Central memory CD4-positive, alpha-beta T cell (primary cell): Measurements from ENCODE around the gene DHFR.

Experiments used
- DNase-seq: peaks from one replicate; pipeline ENCODE4 v3.0.0; 2022

The DHFR gene

DNA sequence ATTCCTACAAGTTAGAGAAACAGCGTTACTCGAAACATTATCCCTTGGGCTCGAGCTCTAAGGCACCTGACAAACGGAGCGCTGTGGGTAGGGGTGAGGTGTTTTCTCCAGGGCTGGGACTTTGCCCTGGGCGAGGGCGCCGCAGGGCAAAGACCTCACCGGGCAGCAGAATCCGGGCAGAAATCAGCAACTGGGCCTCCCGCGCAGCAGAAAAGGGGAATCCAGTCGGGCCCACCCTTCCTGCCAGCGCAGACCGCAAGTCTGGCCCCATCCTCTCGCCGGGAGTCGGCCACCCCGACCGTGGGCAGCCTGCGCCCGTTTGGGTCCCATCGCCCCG, 761 bp downstream of the DHFR start:
- no peak for DNase-seq

DNA sequence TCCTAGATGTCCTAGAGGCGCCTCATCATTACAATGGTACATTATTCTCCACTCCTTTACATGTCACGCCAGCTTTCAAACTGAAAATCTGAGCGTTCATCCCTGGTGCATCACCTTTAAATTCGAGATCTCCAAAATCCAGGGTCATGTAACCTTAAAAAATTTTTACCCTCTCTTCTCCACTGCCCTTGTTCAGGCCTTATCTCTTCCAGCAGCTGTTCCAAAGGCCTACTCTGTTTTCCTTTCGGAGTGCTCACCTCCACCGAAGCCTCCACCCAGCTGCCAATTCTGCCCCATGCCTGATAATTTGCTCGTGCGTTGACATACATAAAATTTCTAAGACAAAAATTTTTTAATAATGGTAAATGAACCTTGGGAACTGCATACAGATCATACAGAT, 1.3 kb downstream of the DHFR start:
- no peak for DNase-seq

DNA sequence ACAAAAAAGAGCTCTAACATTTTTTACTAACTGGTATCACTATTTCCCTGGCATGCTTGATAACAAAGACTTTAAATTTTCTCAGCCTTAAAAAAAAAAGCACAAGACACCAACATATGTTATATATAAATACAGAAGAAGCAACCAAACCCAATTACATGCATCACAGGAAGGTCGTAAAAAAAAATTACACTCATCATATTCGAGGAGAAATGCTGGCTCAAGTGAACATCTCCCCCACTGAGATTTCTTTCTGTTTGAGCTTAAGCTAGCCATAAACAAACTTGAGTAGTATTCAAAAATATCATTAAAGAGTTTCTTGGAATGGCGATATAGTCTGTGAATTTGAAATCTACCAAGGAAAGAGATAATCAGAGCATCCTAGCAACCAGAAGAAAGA, 7.9 kb downstream of the DHFR start:
- no peak for DNase-seq

DNA sequence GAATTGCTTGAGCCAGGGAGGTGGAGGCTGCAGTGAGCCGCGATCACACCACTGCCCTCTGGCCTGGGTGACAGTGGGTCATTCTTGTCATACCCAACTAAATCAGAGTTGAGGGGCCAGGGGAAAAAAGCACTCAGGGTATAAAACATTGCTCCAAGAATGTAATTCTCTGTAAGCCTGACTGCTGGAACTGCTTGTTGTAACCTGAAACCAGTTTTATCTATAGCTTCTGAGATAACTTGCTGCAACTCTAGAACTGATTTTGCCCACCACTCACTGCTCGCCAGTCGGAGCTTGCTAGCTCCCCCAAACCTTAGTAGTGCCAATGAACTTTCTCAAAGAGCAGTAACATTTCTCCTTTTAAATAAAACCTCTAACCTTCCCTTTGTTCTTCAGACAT, 9.9 kb downstream of the DHFR start:
- no peak for DNase-seq

DNA sequence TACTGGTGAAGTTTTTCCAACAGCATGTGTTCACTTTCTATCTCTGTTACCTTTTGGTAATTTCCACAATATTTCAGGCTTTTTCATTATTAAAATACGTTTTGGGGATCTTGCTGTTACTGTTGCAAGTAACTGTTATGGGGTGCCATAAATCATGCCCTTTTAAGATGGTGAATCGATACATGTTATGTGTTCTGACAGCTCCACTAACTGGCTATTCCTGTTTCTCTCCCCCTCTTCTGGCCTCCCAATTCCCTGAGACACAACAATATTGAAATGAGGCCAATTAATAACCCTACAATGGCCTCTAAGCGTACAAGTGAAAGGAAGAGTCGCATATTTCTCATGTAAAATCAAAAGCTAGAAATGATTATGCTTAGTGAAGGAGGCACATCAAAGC, 13.4 kb downstream of the DHFR start:
- DNase-seq: no peak

DNA sequence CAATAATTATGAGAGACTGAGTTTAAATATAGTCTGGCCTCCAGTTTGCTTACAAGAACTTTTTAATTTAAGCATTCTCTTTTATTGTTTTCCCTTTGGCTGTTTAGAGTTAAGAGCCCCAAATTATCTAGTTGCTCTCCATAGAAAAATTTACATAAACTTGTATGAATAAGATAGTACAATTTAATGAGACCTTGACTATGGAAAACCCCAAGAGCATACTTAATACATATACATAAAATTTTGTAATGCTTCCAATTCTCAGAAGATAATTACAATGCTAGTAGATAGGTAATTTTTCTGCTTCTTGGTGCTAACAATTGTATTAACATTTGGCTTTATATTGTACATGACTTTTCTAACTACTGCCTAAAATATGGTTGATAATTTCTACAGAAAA, 20.6 kb downstream of the DHFR start:
- no peak for DNase-seq

DNA sequence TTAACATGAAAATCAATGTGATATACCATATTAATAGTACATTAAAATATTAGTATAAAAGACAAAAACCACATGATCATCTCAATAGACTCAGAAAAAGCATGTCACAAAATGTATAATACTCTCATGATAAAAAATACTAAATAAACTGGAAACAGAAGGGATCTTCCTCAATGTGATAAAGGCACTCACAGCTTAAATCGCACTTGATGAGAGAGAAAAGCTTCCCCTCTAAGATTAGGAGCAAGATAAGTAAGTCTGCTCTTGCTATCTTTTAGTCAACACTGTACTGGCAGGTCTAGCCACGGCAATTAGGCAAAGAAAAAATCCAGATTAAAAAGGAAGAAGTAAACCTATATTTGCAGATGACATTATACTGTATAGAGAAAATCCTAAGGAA, 22.1 kb downstream of the DHFR start:
- DNase-seq: no peak

DNA sequence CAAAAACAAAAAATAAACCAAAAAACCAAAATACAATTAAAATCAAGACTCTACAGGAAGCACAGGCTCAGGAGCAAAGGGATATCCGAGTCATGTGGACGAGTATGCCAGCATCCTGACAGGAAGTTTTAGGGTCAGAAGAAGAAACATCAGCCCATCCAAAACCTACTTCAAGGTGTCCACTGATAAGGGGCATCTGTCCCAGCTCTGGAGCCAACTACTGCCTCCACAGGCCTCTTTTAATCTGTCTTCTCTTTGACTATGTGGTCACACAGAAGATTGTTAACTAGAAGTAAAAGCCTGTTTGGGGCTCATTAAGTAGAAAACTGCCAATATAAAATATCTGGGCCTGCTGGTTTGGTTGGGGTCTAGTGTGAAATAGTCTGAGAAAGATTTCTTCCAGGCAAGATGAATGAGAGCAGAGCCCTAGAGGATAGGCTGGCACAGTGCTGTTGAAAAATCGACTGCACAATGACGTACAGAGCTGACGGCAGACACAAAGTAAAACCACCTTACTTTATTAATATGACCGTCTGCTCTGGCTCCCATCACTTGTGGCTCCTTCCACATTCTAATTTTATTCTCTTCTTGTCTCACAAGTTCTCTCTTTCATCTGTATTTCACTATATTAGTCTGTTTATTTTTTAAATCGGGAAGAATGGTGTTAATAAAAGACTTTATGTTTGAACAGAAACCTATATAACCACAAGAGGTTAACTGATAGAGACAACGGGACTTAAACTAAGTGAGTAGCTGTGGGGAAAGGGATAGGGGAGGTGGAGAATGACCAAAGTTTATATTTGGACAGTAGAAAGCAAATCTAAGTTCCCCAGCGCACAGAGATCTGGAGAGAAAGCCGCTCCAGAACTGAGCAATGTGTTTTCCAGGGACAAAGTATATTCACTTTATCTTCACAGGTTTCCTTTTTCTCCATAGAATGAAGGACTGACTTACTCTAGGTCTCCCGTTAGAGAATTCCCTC, 23.2 kb downstream of the DHFR start:
- DNase-seq: no peak

DNA sequence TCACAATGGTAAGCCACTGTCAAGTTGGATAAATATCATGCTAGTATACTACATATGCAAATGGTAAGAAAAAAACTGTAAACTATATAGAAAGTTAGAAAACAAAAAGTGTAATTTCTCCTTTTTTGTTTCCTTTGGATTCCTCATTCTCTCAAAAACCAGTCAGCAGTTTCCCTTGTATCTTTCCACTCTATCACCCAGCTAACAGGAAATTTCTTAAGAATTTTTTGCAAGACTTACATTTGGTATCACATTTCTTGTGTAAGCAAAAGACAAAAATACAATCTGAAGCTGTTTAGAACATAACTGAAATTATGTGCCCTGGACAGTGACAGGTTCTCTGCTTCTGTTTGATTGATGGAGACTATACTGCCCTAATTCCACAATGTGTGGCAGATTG, 25.5 kb downstream of the DHFR start:
- no peak for DNase-seq

DNA sequence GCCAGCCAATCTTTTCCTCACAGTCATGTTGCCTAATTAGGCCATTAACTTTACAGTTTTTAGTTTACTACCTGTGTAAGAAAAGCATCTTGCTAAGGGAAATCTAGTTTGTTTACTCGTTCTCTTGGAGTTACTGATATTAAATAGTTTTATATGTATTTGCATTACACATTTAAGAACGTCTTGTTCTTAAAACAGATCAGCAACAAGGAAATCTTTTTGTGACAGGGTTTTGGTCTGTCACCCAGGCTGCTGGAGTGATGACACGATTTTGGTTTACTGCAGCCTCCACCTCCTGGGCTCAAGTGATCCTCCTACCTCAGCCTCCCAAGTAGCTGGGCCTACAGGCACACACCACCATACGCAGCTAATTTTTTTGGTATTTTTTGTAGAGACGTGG, 29.6 kb downstream of the DHFR start:
- DNase-seq: no peak

DNA sequence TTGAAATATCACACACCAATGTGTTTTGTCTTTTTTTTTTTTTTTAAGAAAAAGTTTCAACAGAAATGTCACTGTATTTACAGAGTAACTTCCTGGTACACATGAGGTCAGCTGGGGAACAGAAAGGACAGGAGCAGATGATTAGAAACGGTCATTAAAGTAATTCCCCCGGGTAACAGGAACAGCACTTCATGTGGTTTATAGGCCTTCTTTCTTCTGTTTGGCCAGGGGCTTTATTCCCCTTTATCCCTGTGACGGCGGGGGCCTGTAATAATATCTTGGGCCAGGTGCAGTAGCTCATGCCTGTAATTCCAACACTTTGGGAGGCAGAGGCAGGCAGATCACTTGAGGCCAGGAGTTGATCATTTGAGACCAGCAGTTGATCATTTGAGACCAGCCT, 30.8 kb downstream of the DHFR start:
- no peak for DNase-seq

DNA sequence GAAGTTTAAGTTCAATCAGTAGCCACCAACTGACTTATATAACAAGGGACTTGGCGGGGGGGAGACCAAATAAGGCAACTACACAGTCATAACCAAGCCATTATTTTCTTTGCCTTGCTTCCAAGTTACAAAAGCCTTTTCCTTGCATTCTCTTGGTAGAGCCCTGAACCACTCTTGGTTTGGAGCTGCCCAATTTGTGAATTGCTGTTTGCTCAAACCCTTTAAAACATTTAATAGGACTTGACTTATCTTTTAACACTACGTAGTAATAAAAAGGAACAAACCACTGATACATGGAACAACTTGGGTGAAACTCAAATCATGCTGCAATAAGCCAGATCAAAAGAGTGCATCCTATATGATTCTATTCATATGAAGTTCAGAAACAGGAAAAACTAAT, 32.0 kb downstream of the DHFR start:
- no peak for DNase-seq

DNA sequence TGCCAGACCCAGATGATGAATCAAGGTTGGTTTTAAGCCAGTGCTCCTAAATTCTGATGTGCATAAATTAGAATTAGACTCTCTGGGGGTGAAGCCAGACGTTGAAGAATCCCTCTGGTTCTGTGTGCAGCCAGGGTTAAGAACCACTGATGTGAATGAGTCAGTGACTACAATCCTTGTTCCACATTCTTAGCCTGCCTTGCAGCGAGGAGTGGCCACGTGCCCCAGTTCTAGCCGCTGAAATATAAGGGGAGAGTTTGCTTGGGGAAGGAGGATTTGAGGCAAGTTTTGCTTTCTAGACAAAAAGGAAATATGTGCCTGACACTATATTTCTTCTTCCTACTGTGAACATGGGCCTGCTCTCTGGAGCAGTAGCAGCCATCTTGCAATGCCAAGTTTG, 34.6 kb downstream of the DHFR start:
- DNase-seq: no peak

DNA sequence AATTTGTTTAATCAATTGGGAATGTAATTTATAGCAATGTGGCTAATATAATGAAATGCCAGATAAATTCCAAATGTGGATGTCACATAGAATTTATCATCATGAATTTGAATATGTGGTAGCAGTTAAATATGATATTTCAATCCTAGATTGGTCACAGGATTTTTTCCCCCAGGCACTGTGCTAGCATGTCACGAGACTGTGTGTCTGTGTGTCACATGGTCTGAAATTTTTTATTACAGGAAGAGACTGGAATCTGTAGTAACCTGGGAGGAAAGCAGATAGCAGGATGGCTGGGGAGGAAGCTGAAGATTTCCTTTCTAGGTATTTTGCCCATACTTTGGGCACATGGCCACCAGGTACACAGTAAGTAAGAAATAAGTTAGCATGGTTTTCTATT, 35.7 kb downstream of the DHFR start:
- no peak for DNase-seq

DNA sequence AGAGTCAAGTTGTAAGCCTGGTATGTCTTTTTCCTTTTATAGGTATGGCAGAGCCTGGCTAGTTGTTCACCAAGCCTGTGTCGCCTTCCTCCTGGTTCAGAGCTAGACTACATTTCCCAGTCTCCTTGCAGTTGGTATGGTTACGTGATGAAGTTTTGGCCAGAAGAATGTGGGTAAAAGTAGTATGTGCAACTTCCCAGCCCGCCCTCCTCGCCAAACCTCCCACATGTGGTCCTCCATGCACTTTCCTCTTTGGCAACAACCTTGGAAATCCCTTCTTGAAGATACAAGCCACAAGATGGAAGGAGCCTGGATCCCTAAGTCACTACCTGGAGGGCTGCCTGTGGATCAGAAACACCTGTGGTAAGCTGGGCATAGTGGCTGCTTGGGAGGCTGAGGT, 36.3 kb downstream of the DHFR start:
- DNase-seq: no peak

DNA sequence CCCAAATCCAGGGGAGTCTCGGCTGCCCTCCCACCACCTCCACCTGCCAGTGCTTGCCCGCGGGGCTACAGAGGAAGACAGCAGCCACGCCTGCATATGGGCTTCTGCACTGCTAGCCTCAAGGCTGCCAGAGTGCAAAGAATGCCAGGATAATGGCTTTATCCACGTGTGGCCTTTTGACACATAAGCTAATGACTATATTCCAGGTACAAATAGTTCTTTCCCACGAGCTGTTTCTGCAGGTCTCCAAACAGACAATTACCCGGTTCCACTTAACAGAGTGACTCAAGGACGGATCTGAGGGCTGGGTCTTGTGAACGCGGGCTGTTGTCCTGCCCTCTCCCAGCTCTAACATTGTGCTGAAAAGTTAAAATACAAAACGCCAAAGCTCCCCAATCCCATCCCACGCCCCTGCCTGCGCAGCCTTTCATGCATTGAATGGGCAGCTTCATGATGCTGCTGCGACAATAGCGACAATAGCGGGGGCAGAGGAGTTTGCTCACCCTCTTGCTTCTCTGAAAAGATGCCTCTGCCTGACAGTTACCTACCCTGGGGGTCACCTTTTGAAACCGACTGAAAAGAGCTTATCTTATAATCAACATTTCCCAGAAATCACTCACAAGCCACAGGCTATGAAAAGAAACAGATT, 39.4 kb downstream of the DHFR start:
- DNase-seq: no peak

DNA sequence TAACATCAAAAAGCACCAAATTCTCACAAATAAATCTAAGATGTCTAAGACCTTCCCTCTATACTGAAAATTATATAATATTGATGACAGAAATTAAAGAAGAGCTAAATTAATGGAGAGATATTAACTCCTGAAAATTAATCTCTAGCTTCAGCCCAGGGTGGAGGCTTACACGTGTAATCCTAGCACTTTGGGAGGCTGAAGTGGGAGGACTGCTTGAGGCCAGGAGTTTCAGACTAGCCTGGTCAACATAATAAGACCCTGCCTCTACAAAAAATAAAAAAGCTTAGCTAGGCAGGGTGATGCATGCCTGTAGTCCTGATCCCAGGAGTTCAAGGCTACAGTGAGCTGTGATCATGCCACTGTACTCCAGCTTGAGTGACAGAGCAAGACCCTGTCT, 45.1 kb downstream of the DHFR start:
- no peak for DNase-seq

DNA sequence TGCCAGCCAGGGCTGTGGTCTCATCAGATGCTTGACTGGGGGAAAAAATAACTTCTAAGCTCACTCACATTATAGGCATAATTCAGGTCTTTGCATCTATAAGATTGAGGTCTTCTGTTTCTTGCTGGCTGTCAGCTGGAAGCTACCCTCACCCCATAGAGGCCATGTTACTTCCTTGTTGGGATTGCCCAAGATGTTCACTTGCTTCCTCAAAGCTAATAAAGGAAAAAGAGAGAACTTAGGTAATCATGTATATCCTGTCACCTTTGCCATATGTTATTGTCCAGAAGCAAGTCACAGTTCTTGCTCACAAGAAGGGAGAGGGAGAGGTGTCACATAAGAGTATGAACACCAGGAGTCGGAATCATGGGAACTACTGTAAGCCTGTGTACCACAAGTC, 46.1 kb downstream of the DHFR start:
- no peak for DNase-seq

DNA sequence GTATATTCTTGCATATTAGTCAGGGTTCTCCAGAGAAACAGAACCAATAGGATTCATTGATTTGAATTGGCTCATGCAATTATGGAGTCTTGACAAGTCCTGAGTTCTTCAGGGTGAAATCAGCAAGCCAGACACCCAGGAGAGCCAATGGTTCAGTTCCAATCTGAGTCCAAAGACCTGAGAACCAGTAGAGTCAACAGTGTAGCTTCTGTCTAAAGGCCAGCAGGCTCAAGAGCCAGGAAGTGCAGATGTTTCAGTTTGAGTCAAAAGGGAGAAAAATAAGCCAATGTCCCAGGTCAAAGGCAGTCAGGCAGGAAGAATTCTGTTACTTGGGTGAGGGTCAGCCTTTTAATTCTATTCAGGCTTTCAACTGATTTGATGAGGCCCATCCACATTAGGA, 47.0 kb downstream of the DHFR start:
- DNase-seq: no peak

DNA sequence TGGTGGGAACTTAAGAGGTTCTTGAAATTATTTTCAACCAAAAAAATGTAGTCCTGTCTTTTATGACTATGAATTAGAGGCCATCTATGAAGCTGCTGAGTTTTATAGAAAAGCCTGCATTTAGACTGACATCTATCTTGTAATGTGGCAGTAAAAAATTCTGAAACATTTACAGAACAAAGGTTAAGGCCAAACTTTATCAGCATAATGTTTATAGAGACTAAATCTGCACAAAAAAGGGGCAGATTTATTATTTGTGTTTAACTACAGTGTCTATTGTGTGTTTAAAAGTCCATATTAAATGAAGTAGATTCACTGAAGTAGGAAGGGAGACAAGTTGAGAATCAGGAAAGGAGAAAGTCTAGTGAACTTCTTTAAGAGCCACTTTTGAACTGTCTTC, 47.4 kb downstream of the DHFR start:
- DNase-seq: no peak

DNA sequence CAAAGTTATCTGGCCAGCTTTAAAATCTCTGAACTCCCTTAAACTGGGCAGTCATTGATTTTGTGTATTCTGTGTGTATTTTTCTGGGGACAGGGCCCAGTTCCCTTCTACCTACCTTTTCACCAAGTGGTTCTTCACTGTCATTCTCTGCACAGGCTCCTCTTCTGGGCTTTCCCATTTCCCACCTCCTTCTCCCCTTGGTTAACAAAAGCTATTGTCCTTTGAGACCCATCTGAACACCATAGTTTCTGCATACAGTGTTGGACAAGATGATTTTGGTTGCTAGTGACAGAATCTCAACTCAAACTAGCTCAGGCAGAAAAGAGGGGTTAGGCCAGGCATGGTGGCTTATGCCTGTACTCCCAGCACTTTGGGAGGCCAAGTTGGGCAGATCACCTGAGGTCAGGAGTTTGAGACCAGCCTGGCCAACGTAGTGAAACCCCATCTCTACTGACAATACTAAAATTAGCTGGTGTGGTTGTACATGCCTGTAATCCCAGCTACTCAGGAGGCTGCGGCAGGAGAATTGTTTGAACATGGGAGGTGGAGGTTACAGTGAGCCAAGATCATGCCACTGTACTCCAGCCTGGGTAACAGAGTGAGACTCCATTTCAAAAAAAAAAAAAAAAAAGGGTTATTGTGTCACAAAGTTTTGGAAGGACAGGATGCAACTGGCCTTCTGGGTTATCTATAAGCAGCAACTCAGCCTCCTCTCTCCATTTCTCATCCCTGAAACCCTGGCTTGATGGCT, 53.7 kb downstream of the DHFR start:
- DNase-seq: no peak

DNA sequence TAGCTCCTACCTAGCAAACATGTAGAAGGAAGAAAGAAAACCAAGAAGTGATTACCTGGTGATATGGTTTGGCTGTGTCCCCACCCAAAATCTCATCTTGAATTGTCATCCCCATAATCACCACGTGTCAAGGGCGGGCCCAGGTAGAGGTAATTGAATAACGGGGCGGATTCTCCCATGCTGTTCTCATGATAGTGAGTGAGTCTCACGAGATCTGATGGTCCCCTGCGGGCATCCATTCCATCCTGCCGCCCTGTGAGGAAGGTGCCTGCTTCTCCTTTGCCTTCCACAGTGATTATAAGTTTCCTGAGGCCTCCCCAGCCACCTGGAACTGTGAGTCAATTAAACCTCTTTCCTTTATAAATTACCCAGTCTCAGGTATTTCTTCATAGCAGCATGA, 57.3 kb downstream of the DHFR start:
- DNase-seq: no peak

DNA sequence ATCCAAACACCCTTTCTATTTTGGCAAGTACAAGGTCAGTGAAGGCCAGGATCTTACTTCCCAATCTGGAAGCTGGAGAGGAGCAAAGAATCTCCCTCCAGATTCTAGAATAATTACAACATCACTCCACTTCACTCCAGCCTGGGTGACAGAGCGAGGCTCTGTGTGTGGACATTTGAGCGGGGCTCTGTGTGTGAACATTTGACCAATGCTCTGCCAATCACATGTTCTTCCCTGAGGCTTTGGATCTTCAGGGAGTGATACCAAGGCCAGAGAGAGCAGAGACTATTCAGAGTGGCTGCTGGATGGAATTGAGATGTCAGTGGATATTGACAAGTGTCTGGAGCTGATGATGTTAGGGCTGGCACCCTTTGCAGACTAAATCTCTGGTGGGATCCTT, 60.0 kb downstream of the DHFR start:
- no peak for DNase-seq

DNA sequence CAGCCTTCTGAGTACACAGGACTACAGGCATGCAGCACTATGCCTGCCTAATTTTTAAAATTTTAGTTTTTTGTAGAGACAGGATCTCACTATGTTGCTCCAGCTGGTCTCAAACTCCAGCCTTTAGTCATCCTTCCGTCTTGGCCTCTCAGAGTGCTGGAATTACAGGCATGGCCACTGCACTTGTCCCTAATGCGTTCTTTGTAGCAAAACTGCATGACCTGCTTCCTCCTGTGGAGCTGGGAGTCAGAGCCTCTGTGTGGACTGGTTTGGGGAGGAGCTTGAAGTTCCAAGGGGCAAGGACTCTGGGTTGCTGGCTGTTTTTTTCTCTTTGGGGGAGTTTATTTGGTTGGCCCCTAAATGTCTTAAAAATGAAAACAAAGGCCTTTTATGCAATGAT, 62.0 kb downstream of the DHFR start:
- DNase-seq: no peak
